AG04449 (cell line): ENCODE measurements around the gene TMEM238.

Source experiments
- CTCF ChIA-PET: fragments of 350-600 bp; formaldehyde crosslinking; extraction: SDS; loops from one replicate; lab custom pipeline; 2021; ENCODE audit warnings: antibody characterized with exemption; lab: Yijun Ruan, JAX
- POLR2A ChIA-PET: fragments of 400-600, 350-600 bp; formaldehyde crosslinking; extraction: SDS; loops from one replicate; lab custom pipeline; 2020; ENCODE audit warnings: antibody characterized with exemption, inconsistent platforms; lab: Yijun Ruan, JAX
- DNase-seq: peaks from one replicate; pipeline ENCODE4 v3.0.0-alpha.2; 2010; ENCODE audit warnings: low read depth, low spot score
- H3K4me3 ChIP-seq: 2 replicates; pipeline ENCODE4 v1.5.1; 2011; ENCODE audit warnings: low read depth, mild to moderate bottlenecking, control low read depth, low read length
- TF ChIP-seq, protein P1 (sequence below): IDR thresholded peaks from one replicate; pipeline ENCODE4 v1.5.1; 2011; ENCODE audit warnings: mild to moderate bottlenecking, moderate library complexity, low read length, control low read depth, inconsistent platforms; ENCODE audit not compliant: insufficient read depth; ENCODE audit errors: missing control alignments

TMEM238 gene

GRCh38 chr19:55386493-55386971, 2.4 kb upstream of the TMEM238 start:
- ChIA-PET POLR2A (interaction anchor here (0.9 to 10.8 kb wide), 6 partner anchors 17 to 220 kb away, joined by 3 to 86 read pairs (median 4); partner anchors contain the start of genes DNAAF3, HSPBP1, KMT5C and UBE2S), CTCF (interaction anchor here (1.0 to 5.3 kb wide), 4 partner anchors 32 to 226 kb away, joined by 5 to 33 read pairs (median 6); no protein-coding TSS in a partner anchor)
- peak overlapping the region; percentile 97 for H3K4me3 ChIP-seq
- no peak for DNase-seq
- TF ChIP-seq, protein P1, sequence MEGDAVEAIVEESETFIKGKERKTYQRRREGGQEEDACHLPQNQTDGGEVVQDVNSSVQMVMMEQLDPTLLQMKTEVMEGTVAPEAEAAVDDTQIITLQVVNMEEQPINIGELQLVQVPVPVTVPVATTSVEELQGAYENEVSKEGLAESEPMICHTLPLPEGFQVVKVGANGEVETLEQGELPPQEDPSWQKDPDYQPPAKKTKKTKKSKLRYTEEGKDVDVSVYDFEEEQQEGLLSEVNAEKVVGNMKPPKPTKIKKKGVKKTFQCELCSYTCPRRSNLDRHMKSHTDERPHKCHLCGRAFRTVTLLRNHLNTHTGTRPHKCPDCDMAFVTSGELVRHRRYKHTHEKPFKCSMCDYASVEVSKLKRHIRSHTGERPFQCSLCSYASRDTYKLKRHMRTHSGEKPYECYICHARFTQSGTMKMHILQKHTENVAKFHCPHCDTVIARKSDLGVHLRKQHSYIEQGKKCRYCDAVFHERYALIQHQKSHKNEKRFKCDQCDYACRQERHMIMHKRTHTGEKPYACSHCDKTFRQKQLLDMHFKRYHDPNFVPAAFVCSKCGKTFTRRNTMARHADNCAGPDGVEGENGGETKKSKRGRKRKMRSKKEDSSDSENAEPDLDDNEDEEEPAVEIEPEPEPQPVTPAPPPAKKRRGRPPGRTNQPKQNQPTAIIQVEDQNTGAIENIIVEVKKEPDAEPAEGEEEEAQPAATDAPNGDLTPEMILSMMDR = no peak

DNA sequence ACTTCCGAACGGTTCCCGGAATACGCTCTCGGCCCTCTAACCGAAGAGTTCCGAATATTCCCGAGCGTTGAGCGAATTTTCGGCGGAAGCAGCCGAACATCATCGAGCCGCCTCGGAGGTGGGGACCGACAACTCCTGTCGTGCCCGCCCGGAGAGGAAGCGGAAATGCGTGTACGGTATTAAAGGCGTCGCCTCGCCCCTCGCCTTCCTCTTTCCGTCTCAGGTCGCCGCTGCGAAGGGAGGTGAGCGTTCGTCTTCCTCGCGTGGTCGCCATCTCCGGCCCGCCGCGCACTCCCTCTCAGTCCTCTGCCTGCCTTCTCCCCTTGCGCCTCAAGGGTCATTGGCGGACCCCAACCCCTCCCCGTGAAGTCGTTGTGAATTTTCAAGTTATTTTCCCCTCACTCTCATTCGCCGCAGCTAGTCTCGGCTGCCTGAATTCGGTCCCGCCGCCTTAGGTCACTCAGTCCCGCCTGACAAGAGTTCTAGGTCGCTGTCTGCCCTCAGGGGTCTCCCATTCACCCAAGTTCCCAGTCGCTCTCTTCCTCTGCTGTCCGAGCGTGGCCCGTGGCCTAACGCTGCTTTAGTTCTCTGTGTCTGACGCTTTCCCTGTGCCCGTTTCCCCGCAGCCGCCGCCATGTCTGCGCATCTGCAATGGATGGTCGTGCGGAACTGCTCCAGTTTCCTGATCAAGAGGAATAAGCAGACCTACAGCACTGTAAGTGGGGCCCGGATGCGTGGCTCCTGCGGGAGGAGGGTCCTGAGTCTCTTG, 1.8 kb upstream of the TMEM238 start, which contains the start of gene RPL28:
RPL28 (plus strand) TSS at position 209 of the 769 bp plus-strand sequence; CDS start at position 635, 426 bp downstream.
- ChIA-PET POLR2A (interaction anchor here (0.9 to 10.8 kb wide), 4 partner anchors 21 to 220 kb away, joined by 3 to 86 read pairs (median 4); partner anchors contain the start of genes DNAAF3, HSPBP1, KMT5C and UBE2S), CTCF (interaction anchor here (1.7 to 5.3 kb wide), 2 partner anchors 32 to 84 kb away, joined by 7 to 33 read pairs; no protein-coding TSS in a partner anchor)
- TF ChIP-seq, protein P1 = no peak
- peak; percentile 74 for DNase-seq
- peak within 1 kb of the TSS; percentile 97 for H3K4me3 ChIP-seq

DNA sequence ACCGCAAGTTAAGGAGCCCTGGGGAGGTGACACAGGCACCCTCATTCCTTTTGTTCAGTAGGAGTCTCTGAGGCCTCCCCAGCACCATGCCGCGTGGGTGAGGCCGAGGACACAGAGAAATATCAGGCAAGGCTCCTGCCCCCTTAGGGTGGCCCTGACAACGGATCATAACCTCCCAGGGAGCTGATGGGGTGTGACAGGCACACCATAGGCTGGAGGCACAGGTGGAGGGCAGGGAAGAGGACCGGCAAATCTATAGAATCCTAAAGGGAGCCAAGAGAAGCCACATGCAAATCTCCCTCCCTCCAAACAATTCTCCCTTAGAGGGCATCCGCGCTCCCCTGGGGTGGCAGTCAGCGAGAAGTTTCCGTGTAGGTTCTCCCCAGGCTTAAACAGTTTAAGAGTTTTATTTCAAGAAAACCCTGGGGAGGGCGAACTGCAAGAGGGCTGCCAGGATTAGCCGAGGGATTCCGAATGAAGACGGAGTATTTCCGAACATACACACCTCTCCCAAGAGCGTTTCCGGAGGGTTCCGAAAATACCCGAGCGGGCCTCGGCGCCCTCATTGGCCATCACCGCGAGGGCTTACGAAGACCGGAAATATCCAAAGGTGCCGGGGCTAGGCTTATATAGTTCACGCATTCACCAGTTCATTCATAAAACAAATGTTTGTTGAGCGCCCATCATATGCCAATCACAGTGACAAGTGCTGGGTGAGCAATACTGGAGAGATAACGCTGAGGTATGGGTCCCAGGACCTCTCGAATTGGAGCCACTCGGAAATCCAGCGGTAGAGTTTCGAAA, 1.0 kb upstream of the TMEM238 start:
- POLR2A ChIA-PET = interaction anchor here (0.8 to 10.8 kb wide), 4 partner anchors 16 to 126 kb away, joined by 3 to 86 read pairs (median 15); partner anchors contain the start of genes PPP6R1 and UBE2S
- peak overlapping the region; percentile 97 for H3K4me3 ChIP-seq
- peak; percentile 64 for DNase-seq
- TF ChIP-seq, protein P1 = no peak
- CTCF ChIA-PET = interaction anchor here (0.7 to 3.4 kb wide), 10 partner anchors 9 to 249 kb away, joined by 3 to 50 read pairs (median 8); partner anchors contain the start of gene IL11

GRCh38 chr19:55383279-55384130, 587 bp downstream of the TMEM238 start:
- TF ChIP-seq, protein P1 = peak; percentile 15
- no peak for DNase-seq
- ChIA-PET CTCF (interaction anchor here (0.7 to 3.4 kb wide), 13 partner anchors 11 to 243 kb away, joined by 3 to 50 read pairs (median 5); partner anchors contain the start of gene IL11), POLR2A (interaction anchor here (1.9 to 3.8 kb wide), 2 partner anchors 15 to 23 kb away, joined by 10 to 20 read pairs; partner anchors contain the start of gene UBE2S)
- peak overlapping the region; percentile 52 for H3K4me3 ChIP-seq

DNA sequence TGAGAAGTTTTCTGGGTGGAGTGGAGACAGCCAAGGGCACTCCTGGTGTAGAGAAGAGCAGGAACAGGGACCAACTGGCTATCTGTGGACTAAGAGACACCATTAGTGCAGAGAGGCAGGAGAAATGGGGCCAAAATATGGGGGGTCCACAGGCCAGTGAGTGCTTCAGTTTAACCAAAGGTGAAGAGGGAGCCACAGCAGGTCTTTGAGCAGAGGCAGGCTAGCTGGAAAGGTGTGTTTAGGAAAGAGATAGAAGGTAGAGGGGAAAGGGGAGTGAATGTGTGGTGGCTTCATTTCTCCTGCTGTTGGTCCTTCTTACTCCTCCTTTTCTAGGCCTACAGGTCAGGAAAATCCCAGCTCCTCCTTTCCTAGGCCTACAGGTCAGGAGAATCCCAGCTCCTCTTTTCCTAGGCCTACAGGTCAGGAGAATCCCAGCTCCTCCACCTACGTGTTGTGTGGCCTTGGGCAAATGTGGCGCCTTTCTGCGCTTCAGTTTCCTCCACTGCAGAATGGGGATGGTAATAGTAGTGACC, 1.5 kb downstream of the TMEM238 start:
- TF ChIP-seq, protein P1 = no peak
- DNase-seq = no peak
- POLR2A ChIA-PET = interaction anchor here (3.8 kb wide), 1 partner anchor 24 kb away, joined by 20 read pairs; the partner anchor contains the start of gene UBE2S
- CTCF ChIA-PET = interaction anchor here (1.1 to 3.4 kb wide), 6 partner anchors 10 to 242 kb away, joined by 3 to 50 read pairs (median 12); partner anchors contain the start of gene IL11
- no peak overlapping the region for H3K4me3 ChIP-seq
